GM12878 (cell line): Measurements from ENCODE around the gene KLHL34.

Experiments used
- EP300 ChIP-seq, 2 experiments: fragments of 150-350 bp in 1 of 2; IDR thresholded peaks; 2 replicates each; pipeline ENCODE4 v1.6.1; 2011 to 2012; ENCODE audit warnings: low read depth in 2 of 2, low read length in 2 of 2, borderline replicate concordance in 1 of 2, improper control_type of control experiment in 1 of 2, inconsistent platforms in 1 of 2; ENCODE audit not compliant: control insufficient read depth in 1 of 2
- POLR2A ChIP-seq: IDR thresholded peaks from 2 replicates; pipeline ENCODE4 v1.6.1; 2011; ENCODE audit warnings: low read depth, mild to moderate bottlenecking, low read length
- USF2 ChIP-seq: IDR thresholded peaks from 2 replicates; pipeline ENCODE4 v1.6.1; 2011; ENCODE audit warnings: low read depth, low read length, improper control_type of control experiment, borderline replicate concordance
- TF ChIP-seq, protein P1 (sequence below), 3 experiments: IDR thresholded peaks in 2 of 3; conservative IDR thresholded peaks in 1 of 3; 2 replicates each; pipeline ENCODE4 v1.5.1; 2011; ENCODE audit warnings: low read depth in 3 of 3, low read length in 3 of 3, mild to moderate bottlenecking in 3 of 3, control low read depth in 2 of 3, moderate library complexity in 2 of 3, inconsistent platforms in 1 of 3, mixed read lengths in 1 of 3; ENCODE audit not compliant: control insufficient read depth in 2 of 3, insufficient read depth in 1 of 3; ENCODE audit errors: extremely low read depth in 1 of 3

- TF ChIP-seq, protein P1, sequence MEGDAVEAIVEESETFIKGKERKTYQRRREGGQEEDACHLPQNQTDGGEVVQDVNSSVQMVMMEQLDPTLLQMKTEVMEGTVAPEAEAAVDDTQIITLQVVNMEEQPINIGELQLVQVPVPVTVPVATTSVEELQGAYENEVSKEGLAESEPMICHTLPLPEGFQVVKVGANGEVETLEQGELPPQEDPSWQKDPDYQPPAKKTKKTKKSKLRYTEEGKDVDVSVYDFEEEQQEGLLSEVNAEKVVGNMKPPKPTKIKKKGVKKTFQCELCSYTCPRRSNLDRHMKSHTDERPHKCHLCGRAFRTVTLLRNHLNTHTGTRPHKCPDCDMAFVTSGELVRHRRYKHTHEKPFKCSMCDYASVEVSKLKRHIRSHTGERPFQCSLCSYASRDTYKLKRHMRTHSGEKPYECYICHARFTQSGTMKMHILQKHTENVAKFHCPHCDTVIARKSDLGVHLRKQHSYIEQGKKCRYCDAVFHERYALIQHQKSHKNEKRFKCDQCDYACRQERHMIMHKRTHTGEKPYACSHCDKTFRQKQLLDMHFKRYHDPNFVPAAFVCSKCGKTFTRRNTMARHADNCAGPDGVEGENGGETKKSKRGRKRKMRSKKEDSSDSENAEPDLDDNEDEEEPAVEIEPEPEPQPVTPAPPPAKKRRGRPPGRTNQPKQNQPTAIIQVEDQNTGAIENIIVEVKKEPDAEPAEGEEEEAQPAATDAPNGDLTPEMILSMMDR (IDR thresholded peaks at IDR 0.05 in 2 of 3, conservative IDR thresholded peaks at IDR 0.05 in 1 of 3; ENCODE audit: control insufficient read depth in 2 of 3, extremely low read depth in 1 of 3, insufficient read depth in 1 of 3, low read depth in 3 of 3, low read length in 3 of 3): no peak
- TF ChIP-seq POLR2A (no peak), EP300 (IDR thresholded peaks at IDR 0.05; ENCODE audit: borderline replicate concordance in 1 of 2, control insufficient read depth in 1 of 2, low read depth in 2 of 2, low read length in 2 of 2) (no peak), USF2 (no peak)
Measured at GRCh38 chrX:21632027-21632426, 26.1 kb downstream of the KLHL34 start.
